ENCODE results near the gene ANKRD33B. TPM values are rescaled to one million over a fixed set of nuclear protein-coding genes. Genes with fewer than 3 reads are reported as not detected.

The ANKRD33B gene
- polyA plus RNA-seq, 1 donor (not counting 4 experiments of a cell fraction or from before 2014, with no cell fraction given): 1.9 TPM

DNA sequence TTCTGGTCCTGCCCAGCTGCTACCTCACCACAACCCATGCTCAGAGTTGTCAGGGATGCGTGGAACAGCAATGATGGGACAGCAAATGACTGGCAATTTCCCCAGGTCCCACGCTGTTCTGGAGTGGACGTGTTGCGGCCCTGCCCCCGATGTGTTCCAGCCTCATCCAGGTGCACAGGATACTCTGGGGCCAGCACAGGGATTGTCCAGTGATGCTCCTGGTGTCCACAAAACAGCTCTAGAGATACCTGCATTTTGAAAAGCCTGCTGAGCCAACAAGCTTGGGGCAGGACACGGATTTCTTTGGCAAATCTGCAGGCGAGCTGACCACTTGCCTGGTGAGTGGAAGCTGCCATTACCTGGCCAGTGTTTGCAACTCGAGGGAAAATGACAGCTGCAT lies 88.7 kb downstream of the ANKRD33B start:
- no peaks in the 10 kb centered on the region for H3K36me3 ChIP-seq (ENCODE audit: control insufficient read depth in 2 of 2, extremely low read depth in 1 of 2, insufficient read depth in 2 of 2, low read length in 2 of 2)
- H3K9ac ChIP-seq (ENCODE audit: control insufficient read depth, extremely low read depth, insufficient read depth, low read length): no peak overlapping the region
- H3K4me3 ChIP-seq (ENCODE audit: control insufficient read depth in 2 of 3, extremely low read depth in 1 of 3, insufficient read depth in 2 of 3, low read depth in 1 of 3, low read length in 3 of 3): no peak overlapping the region
- no peaks in the 10 kb centered on the region for H3K79me2 ChIP-seq (ENCODE audit: control insufficient read depth, insufficient read depth, low read length)
- no peak for FAIRE-seq
- no peaks in the 10 kb centered on the region for H4K20me1 ChIP-seq (ENCODE audit: control insufficient read depth, extremely low read depth, insufficient read depth, low read length)
- H3K27ac ChIP-seq (ENCODE audit: control insufficient read depth, insufficient read depth, low read length): no peak overlapping the region
- dilution Hi-C loops (cut with MboI; ENCODE audit: extremely low pct_ligation_motif_present, low sequenced_read_pairs): no loop called here
- no peak for TF ChIP-seq EZH2 (IDR thresholded peaks at IDR 0.05; ENCODE audit: low read length)
- TF ChIP-seq, protein P1, sequence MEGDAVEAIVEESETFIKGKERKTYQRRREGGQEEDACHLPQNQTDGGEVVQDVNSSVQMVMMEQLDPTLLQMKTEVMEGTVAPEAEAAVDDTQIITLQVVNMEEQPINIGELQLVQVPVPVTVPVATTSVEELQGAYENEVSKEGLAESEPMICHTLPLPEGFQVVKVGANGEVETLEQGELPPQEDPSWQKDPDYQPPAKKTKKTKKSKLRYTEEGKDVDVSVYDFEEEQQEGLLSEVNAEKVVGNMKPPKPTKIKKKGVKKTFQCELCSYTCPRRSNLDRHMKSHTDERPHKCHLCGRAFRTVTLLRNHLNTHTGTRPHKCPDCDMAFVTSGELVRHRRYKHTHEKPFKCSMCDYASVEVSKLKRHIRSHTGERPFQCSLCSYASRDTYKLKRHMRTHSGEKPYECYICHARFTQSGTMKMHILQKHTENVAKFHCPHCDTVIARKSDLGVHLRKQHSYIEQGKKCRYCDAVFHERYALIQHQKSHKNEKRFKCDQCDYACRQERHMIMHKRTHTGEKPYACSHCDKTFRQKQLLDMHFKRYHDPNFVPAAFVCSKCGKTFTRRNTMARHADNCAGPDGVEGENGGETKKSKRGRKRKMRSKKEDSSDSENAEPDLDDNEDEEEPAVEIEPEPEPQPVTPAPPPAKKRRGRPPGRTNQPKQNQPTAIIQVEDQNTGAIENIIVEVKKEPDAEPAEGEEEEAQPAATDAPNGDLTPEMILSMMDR (optimal IDR thresholded peaks at IDR 0.05 in 1 of 3, IDR thresholded peaks at IDR 0.05 in 1 of 3, conservative IDR thresholded peaks at IDR 0.05 in 1 of 3; ENCODE audit: extremely low read depth in 1 of 3, insufficient read depth in 2 of 3, low read length in 3 of 3): no peak
- H2AFZ ChIP-seq (ENCODE audit: control insufficient read depth, low read length): no peak overlapping the region
- H3K9me3 ChIP-seq (ENCODE audit: control insufficient read depth, low read depth, low read length): no peaks in the 10 kb centered on the region
- H3K9me1 ChIP-seq (ENCODE audit: control insufficient read depth, extremely low read depth, insufficient read depth, low read length): no peaks in the 10 kb centered on the region
- H3K4me2 ChIP-seq (ENCODE audit: control insufficient read depth, extremely low read depth, insufficient read depth, low read depth, low read length): no peak overlapping the region
- no peaks in the 10 kb centered on the region for H3K27me3 ChIP-seq (ENCODE audit: control insufficient read depth, extremely low read depth, insufficient read depth, low read length)
- no peak for DNase-seq (ENCODE audit: low read depth, low spot score)
- no peaks in the 10 kb centered on the region for H3K4me1 ChIP-seq (ENCODE audit: control insufficient read depth, extremely low read depth, insufficient read depth, low read length)

DNA sequence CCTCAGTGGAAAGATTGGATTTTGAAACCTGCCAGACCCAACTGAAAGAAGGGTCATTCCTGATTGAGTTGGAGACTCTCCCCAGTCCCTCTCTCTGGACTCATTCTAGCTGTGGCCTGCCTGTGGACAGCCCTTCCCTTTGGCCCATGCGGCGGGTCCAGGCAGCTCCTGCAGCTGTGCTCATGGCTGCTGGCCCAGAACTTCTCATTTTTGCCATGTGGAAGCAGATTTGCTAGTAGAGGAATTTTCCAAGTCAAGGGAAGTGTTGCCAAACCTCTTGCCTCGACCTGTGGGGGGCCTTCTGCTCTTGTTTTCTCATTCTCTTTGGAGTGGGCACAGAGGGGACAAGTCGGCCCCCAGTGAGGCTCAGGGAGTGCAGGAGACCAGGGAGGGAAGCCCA lies 89.2 kb downstream of the ANKRD33B start:
- Histone ChIP-seq H4K20me1 (ENCODE audit: control insufficient read depth, extremely low read depth, insufficient read depth, low read length) (no peaks in the 10 kb centered on the region), H3K27me3 (ENCODE audit: control insufficient read depth, extremely low read depth, insufficient read depth, low read length) (no peaks in the 10 kb centered on the region), H3K4me3 (ENCODE audit: control insufficient read depth in 2 of 3, extremely low read depth in 1 of 3, insufficient read depth in 2 of 3, low read depth in 1 of 3, low read length in 3 of 3) (no peak overlapping the region), H3K9me3 (ENCODE audit: control insufficient read depth, low read depth, low read length) (no peaks in the 10 kb centered on the region), H2AFZ (ENCODE audit: control insufficient read depth, low read length) (no peak overlapping the region), H3K27ac (ENCODE audit: control insufficient read depth, insufficient read depth, low read length) (no peak overlapping the region), H3K79me2 (ENCODE audit: control insufficient read depth, insufficient read depth, low read length) (no peaks in the 10 kb centered on the region), H3K4me1 (ENCODE audit: control insufficient read depth, extremely low read depth, insufficient read depth, low read length) (no peaks in the 10 kb centered on the region), H3K36me3 (ENCODE audit: control insufficient read depth in 2 of 2, extremely low read depth in 1 of 2, insufficient read depth in 2 of 2, low read length in 2 of 2) (no peaks in the 10 kb centered on the region), H3K9me1 (ENCODE audit: control insufficient read depth, extremely low read depth, insufficient read depth, low read length) (no peaks in the 10 kb centered on the region), H3K9ac (ENCODE audit: control insufficient read depth, extremely low read depth, insufficient read depth, low read length) (no peak overlapping the region), H3K4me2 (ENCODE audit: control insufficient read depth, extremely low read depth, insufficient read depth, low read depth, low read length) (no peak overlapping the region)
- dilution Hi-C loops (cut with MboI; ENCODE audit: extremely low pct_ligation_motif_present, low sequenced_read_pairs): no loop called here
- no peak for TF ChIP-seq EZH2 (IDR thresholded peaks at IDR 0.05; ENCODE audit: low read length)
- TF ChIP-seq, protein P1 (optimal IDR thresholded peaks at IDR 0.05 in 1 of 3, IDR thresholded peaks at IDR 0.05 in 1 of 3, conservative IDR thresholded peaks at IDR 0.05 in 1 of 3; ENCODE audit: extremely low read depth in 1 of 3, insufficient read depth in 2 of 3, low read length in 3 of 3): no peak
- DNase-seq (ENCODE audit: low read depth, low spot score) (no peak), FAIRE-seq (no peak)

Data from keratinocyte (primary cell).